GM13976 (cell line): Measurements from ENCODE around the gene FOXL1.
A peak's percentile ranks its signal among the peaks of the same experiment; 100 is the strongest.

Source experiments
- DNase-seq: peaks from one replicate; pipeline ENCODE4 v3.0.0; 2012; ENCODE audit warnings: low spot score
- in situ Hi-C: fragments of 300-500 bp; cut with MboI; formaldehyde crosslinking; loops from one replicate; pipeline ENCODE4 v1.12.0; 2022; ENCODE audit warnings: low sequenced_read_pairs, mixed read lengths, inconsistent platforms; ENCODE audit not compliant: unreplicated experiment
- TF ChIP-seq, protein P1 (sequence below): IDR thresholded peaks from 2 replicates; pipeline ENCODE4 v1.5.1; 2012; ENCODE audit warnings: borderline replicate concordance, mild to moderate bottlenecking; ENCODE audit not compliant: insufficient read depth; ENCODE audit errors: extremely low read depth, missing control alignments, control extremely low read depth

FOXL1 gene

DNA sequence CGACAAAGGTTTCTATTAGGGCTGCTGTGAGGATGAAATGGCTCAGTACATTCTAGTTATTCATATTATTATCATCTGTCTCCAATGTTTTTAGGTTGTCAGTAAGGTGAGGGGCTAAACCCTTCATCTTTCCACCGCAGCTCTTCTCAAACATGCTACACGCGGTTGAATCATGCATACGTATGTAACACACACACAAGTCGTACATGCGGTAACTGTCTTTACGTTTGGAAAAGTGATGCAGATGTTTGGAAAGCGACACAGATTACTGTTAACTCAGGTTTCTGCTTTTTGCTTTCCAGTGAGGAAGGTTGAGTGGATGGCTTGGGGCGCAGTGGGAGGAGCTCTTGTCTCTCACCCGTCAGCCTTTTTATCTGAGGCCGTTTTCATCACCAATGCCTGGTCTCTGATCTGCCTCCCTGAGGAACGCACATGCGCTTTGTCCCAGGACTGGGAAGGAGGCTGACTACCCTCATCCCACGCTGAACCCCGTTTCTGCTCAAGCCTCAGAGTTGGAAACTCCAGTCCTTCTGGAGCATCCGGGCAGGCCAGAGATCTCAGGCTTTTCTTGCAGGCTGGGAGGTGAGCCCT is 3.2 kb upstream of the FOXL1 start:
- DNase-seq, result no peak
- in situ Hi-C loops, result no loop called here
- TF ChIP-seq, protein P1, sequence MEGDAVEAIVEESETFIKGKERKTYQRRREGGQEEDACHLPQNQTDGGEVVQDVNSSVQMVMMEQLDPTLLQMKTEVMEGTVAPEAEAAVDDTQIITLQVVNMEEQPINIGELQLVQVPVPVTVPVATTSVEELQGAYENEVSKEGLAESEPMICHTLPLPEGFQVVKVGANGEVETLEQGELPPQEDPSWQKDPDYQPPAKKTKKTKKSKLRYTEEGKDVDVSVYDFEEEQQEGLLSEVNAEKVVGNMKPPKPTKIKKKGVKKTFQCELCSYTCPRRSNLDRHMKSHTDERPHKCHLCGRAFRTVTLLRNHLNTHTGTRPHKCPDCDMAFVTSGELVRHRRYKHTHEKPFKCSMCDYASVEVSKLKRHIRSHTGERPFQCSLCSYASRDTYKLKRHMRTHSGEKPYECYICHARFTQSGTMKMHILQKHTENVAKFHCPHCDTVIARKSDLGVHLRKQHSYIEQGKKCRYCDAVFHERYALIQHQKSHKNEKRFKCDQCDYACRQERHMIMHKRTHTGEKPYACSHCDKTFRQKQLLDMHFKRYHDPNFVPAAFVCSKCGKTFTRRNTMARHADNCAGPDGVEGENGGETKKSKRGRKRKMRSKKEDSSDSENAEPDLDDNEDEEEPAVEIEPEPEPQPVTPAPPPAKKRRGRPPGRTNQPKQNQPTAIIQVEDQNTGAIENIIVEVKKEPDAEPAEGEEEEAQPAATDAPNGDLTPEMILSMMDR, result no peak

DNA sequence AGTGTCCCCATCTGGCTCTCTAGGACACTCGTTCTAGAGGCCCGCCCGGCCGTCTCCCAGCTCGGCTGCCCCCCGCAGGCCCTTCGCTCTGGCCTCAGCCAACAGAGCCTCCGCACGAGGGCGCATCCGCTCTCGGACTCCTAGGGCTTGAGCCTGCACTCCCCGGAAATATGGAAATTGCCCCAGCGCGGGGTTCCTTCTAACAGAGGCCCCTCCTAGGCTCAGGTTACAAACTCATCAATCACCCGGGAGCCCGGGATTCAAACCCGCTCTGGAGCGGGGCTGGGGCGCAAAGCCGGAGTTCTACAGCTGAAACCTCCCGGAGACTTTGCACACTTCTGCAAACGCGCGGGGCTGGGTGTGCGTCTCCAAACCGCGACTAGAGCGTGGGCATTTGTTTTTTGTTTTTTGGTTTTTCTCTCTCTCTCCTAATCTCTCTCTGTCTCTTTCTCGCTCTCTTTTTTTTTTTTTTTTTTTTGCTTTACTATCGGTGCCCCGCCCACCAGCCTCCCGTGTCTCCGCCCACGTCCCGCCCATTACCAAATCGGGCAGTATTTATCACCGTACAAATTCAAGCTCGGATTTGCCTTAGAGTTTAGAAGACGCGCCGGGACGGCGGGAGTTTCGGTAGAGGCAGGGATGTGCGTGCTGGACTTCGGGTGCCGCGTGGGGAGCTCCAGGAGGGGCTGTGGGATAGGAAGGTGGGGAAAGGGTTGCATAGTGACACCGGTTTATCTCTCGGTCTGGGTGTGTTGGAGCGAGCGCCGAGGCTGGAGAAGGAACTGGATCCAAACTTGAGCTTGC is 2.4 kb upstream of the FOXL1 start:
- TF ChIP-seq, protein P1, result no peak
- in situ Hi-C loops, result no loop called here
- DNase-seq, result peak; percentile 64

DNA sequence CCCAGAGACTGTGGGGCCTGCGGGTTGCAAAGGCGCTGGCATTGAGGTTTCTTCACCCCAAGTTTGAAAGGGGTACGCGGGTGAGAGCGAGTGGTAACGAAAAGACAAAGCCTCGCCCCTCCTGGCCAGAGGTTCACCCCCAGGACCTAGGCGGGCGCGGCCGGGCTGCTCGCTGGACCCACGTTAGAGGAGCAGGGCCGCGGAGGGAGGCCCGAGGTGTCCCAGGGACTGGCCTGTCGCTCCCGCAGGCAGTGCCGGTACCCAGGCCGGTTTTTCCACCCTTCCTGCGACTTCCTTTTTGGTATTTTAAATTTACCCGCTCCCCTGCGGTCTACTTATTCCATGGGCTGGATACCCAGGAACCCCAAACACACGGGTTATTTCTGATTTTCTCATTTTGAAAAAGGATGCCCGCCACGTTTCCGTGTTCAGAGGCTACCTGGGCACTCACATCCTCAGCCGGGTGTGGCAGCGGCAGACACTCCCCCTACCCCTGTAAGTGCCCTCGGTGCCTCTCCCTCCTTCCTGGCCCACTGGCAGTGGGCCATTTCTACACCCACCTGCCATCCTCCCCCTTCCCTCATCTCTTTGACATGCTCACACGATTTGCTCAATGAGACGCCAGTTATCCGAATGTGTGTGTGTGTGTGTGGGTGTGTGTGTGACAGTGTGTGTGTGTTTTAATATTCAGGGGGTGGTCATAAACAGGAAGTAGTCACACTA is 1.6 kb upstream of the FOXL1 start:
- TF ChIP-seq, protein P1, result no peak
- no peak for DNase-seq
- in situ Hi-C loops, result no loop called here

DNA sequence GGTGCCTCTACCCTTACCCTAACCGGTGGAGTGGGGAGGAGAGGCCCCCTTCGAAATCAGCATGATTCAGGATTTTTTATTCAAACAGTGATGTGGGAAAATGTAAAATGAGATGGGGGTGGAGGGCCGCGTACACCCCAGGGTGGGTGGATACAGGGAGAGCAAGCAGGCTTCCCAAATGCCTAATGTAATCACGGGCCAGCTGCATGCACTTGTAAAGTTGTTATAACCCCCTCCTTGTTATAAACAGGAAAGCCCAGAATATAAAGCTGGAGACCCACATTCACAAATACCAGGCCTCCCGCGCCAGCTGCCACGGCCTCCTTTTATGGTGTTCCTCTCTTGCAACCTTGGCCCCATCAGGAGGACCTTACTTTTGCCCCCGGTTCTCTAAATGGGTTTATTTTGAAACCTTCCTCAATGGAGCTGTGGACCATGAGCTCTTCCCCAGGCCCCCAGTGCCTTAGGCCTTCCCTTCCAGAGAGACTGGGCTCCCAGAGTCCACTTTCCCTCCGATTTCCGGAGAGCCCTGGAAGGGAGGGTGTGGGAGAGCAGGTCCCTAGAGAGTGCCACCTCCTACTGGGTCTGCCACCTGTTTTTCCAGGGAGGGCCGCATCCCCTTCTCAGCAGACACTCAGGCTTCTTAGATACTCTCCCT is 906 bp upstream of the FOXL1 start:
- TF ChIP-seq, protein P1, result no peak
- in situ Hi-C loops, result no loop called here
- DNase-seq, result no peak

- TF ChIP-seq, protein P1, result no peak
- in situ Hi-C loops, result no loop called here
- no peak for DNase-seq
Measured at GRCh38 chr16:86578611-86579267, 390 bp downstream of the FOXL1 start.

DNA sequence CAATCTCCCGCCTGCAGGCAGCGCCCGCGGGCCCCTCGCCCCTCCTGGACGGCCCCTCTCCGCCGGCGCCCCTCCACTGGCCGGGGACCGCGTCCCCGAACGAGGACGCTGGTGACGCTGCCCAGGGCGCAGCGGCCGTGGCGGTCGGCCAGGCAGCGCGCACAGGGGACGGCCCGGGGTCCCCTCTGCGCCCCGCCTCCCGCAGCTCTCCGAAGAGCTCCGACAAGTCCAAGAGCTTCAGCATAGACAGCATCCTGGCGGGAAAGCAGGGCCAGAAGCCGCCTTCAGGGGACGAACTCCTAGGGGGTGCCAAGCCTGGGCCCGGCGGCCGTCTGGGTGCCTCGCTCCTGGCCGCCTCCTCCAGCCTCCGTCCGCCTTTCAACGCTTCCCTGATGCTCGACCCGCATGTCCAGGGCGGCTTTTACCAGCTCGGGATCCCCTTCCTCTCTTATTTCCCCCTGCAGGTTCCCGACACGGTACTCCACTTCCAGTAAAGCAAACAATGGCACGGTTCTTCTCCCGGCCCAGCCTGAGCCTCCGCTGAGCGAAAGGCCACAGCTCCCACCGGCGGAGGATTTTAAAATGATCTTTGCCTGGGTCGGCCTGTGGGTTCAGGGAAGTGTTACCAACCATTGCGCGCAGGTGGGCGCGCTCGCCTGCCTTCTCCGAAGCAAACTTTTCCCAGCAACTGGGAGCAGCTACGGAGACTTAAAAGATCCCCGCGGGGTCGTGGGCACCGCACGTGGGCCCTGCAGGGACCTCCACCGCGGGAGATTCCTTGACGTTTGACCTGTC is 1.1 kb downstream of the FOXL1 start:
- TF ChIP-seq, protein P1, result no peak
- in situ Hi-C loops, result no loop called here
- DNase-seq, result no peak
